Stimulated activated CD8-positive, alpha-beta memory T cell treated with anti-CD3 and anti-CD28 coated beads, Interleukin-4, amount 100 ng/mL, for 24 hours (primary cell): Measurements from ENCODE around the gene TMEM14A.

Experiments used
- DNase-seq: peaks from one replicate; pipeline ENCODE4 v3.0.0-alpha.2; 2020; ENCODE audit warnings: low read depth

The TMEM14A gene

DNA sequence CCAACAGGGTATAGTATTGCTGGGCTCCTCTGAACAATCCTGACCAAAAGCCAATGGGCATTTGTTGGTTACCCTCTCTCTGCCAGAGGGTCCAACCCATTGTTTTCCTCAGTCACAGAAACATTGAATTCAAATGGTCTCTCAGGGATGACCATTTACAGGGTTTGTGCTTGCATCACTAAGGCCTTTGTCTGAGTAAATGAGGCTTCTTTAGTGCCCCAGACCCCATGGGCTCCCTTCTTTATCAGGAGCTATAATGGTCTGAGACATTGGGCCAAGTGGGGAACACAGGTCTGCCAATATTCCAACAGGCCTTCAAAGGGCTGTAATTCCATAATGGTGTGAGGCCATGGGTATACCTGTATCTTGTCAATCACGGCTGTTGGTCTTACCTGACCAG, 65.2 kb downstream of the TMEM14A start:
- DNase-seq, result no peak
